ELR (cell line): Measurements from ENCODE around the gene OR5T1.

ENCODE experiments used
- DNase-seq: peaks from one replicate; pipeline ENCODE4 v3.0.0-alpha.2; 2015; ENCODE audit warnings: low read depth

The OR5T1 gene

GRCh38 chr11:56273854-56274253 lies at the start of gene OR5T1:
Gene OR5T1 (plus strand): TSS chr11:56274154. CDS start chr11:56275639, 1,485 bp downstream.
- no peak for DNase-seq

GRCh38 chr11:56234155-56234554 lies 39.8 kb upstream of the OR5T1 start, which contains the start of gene OR5T2:
Gene OR5T2 (minus strand): TSS chr11:56234255. CDS start chr11:56233062, 1,193 bp downstream.
- DNase-seq, result no peak

- no peak for DNase-seq
Measured at GRCh38 chr11:56251954-56252353, 22.0 kb upstream of the OR5T1 start, which contains the start of gene OR5T3. Gene OR5T3 (plus strand): TSS chr11:56252254. CDS start chr11:56252254, 0 bp downstream.

GRCh38 chr11:56271092-56271491 lies 2.9 kb upstream of the OR5T1 start:
- no peak for DNase-seq

GRCh38 chr11:56292154-56292553 lies 18.2 kb downstream of the OR5T1 start, which contains the start of gene OR8H1:
Gene OR8H1 (minus strand): TSS chr11:56292254. CDS start chr11:56291062, 1,192 bp downstream.
- no peak for DNase-seq

GRCh38 chr11:56296898-56297297 lies 22.9 kb downstream of the OR5T1 start:
- no peak for DNase-seq

GRCh38 chr11:56307836-56308235 lies 33.9 kb downstream of the OR5T1 start:
- DNase-seq, result no peak

GRCh38 chr11:56314844-56315243 lies 40.9 kb downstream of the OR5T1 start, which contains the start of gene OR8K3:
Gene OR8K3 (plus strand): TSS chr11:56315144. CDS start chr11:56318307, 3,163 bp downstream.
- no peak for DNase-seq
